C4-2B (cell line): ENCODE data around the gene KLK12.

Experiments
- H3K27ac ChIP-seq: fragments of 450-650 bp; 2 replicates; pipeline ENCODE4 v1.5.1; 2017
- ZFX ChIP-seq: fragments of 450-650 bp; IDR thresholded peaks from 2 replicates; pipeline ENCODE4 v1.6.1; 2017
- TF ChIP-seq, protein P1 (sequence below): fragments of 450-650 bp; conservative IDR thresholded peaks from 2 replicates; pipeline ENCODE4 v1.5.1; 2017; ENCODE audit warnings: mild to moderate bottlenecking

KLK12 gene

DNA sequence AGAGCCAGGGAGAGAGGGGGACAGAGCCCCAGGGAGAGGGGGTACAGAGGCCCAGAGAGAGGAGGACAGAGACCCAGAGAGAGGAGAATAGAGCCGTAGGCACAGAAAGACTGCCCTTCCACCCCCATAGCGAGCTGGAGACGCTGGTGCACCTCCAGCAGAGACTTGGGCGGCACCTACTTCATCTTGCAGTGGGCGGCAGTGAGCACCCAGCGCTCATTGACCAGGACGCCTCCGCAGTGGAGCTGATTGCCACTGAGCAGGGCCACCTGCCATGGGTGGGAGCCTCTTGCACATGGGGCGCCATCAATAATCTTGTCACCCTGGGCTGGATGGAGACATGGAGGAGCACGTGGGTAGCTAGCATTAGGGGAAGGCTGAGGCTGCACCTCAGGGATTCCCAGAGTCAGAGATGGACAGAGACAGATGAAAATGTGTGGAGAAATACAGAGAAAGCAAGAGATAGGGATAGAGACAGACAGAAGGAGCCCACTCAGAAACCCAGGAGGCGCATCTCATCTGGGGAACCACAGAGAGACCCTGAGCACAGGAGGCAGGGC, 53.1 kb downstream of the KLK12 start:
- no peak overlapping the region for H3K27ac ChIP-seq
- TF ChIP-seq ZFX: no peak
- TF ChIP-seq, protein P1, sequence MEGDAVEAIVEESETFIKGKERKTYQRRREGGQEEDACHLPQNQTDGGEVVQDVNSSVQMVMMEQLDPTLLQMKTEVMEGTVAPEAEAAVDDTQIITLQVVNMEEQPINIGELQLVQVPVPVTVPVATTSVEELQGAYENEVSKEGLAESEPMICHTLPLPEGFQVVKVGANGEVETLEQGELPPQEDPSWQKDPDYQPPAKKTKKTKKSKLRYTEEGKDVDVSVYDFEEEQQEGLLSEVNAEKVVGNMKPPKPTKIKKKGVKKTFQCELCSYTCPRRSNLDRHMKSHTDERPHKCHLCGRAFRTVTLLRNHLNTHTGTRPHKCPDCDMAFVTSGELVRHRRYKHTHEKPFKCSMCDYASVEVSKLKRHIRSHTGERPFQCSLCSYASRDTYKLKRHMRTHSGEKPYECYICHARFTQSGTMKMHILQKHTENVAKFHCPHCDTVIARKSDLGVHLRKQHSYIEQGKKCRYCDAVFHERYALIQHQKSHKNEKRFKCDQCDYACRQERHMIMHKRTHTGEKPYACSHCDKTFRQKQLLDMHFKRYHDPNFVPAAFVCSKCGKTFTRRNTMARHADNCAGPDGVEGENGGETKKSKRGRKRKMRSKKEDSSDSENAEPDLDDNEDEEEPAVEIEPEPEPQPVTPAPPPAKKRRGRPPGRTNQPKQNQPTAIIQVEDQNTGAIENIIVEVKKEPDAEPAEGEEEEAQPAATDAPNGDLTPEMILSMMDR: no peak

DNA sequence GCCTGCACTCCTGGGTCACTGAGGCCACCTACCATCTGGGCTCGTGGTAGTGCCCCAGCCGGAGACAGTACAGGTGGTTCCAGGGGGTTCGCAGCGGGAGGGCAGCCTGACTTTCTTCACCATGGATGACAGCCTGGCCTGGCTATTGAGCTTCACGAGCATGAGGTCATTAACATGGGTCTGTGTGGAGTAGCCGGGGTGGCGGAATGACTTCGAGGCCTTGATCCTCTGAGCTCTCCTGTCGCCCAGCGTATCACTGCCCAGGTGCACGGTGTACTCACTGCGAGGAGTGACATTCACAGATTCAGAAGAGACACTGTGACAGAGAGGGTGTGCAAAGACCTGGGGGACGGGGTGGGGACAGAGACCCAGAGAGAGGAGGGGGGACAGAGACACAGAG, 54.6 kb downstream of the KLK12 start:
- TF ChIP-seq, protein P1: no peak
- no peak for TF ChIP-seq ZFX
- H3K27ac ChIP-seq: no peak overlapping the region

DNA sequence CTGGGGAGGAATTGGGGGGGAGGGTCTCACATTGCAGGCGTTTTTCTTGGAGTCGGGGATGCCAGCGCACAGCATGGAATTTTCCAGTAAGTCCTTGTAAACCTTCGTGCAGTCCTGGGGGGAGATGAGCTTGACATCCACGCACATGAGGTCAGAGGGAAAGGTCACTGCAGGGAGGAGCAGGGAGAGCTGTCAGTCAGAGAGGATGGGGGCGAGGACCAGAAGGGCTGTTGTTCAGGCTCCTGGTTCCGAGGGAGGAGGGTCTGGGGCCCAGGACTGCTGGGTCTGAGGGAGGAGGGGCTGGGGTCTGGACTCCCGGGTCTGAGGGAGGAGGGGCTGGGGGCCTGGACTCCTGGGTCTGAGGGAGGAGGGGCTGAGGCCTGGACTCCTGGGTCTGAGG, 55.0 kb downstream of the KLK12 start:
- no peak for TF ChIP-seq ZFX
- TF ChIP-seq, protein P1: no peak
- no peak overlapping the region for H3K27ac ChIP-seq
